SIG-M5 (cell line): ENCODE measurements around the gene UAP1.

Source experiments
- DNase-seq: peaks from one replicate; lab custom pipeline; 2025; lab: John Stamatoyannopoulos, UW

The UAP1 gene

DNA sequence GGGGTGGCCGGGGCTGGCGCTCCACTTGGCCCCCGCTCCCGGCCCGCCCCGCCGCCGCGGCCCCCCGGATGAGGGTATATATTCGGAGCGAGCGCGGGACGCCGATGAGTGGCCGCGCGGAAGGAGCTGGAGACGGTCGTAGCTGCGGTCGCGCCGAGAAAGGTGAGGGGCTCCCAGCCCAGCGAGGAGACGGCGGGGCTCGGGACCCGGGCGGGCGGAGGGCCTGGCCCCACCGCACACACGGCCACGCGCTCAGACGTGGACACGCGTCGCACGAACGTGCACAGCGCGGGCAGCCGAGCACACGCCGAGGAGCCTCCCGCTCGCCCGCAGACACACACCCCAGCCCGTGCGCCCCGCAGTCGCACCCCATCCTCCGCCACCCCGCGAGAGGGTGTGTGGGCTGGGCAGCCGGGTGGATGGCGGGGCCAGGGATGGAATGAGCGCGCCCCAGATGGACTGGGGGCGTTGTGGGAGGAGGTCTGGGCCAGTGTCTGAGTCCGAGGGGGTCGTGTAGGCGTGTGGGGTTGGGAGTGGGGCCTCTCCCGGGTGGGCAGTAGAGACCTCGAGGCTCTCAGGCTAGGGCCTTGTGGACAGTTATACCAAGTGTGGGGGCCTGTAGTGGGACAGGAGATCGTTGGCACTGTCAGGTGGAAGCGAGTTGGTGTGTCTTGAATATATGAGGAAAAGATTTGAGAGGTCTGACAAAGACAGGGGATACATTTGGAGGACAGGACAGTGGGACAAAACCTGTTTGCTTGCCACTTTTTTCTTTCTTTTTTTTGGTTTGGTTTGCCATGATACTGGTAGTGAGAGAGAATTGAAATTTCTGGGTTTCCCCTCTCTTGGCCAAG, at the start of gene UAP1:
UAP1 (plus strand) TSS at position 107 of the 854 bp plus-strand sequence. CDS start 4,347 bp downstream, outside the sequence.
- no peak for DNase-seq

- no peak for DNase-seq
Observed at GRCh38 chr1:162527314-162527713, 34.2 kb upstream of the UAP1 start.

DNA sequence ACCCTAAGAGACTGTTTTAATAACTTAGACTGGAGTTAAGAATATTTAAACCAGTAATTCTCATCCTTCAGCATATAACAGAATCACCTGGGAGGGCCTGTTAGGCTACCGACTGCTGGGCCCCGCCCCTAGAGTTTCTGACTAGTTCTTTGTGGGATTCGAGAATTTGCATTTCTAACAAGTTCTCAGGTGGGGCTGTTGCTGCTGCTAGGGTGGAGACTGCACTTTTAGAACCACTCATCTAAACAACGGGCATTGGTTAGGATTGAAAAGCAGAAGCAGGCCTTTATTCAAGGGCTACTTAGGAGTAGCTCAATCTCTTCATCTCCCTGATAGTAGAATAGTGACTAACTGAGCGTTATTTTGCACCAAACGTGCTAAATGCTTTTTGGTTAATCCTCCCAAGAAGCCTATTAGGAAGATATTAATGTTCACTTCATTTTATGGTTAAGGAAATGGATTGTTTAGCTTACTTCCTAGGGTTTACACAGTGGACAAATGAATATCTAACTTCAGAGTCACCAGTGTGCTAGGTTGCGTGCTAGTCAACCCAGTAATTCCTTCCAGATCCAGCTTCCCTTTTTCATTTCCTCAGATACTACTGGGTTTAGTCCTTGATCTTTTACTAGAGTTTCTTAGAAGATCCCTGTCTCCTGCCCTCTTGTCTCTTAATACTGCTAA, 31.1 kb upstream of the UAP1 start:
- DNase-seq = no peak

DNA sequence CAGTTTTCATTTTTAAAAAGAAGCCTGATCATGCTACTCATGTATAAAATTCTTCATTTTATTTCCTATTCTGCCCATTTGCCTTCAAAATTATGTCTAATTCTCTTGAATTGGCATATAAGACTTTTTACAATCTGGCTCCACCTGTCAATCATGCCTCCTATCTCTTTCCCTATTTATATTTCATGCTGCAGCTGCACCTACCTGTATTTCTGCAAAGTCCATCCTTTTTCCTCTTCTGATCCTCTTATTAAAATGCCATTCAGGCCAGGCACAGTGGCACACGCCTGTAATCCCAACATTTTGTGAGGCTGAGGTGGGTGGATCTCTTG, 30.6 kb upstream of the UAP1 start:
- no peak for DNase-seq

GRCh38 chr1:162535501-162535900, 26.0 kb upstream of the UAP1 start:
- DNase-seq = no peak

DNA sequence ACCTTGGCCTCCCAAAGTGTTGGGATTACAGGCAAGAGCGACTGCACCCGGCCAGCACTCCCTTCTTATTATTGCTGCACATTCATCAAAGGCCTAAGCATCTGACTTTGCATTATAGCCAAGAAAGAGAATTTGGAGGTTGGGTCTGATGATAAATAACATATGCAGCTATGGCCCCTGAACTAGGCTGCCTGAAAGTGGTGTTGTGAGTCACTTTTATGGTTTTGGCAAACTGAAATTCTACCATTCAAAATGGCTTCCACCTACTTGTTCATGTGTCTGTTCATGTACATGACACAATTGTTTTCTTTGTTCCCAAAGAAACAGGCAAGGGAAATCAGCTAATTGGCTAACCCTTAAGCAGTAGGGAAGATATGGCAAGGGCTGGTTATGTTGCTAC, 25.0 kb upstream of the UAP1 start:
- no peak for DNase-seq

DNA sequence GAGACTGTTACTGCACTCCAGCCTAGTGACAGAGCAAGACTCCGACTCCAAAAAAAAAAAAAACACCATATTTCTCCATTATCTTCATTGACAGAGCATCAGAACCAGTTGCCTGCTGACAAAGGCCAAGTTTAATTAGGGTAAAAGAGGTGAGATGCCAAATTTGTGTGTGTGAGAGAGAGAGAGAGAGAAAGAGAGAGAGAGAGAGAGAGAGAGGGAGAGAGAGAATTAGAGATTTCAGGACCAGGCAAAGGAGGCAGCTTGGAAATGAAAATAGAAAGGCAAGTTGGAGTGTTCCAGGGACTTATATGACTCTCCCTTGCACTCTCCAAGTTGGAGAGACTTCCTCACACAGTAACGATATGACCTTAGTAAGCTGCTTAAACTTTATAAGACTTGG, 24.3 kb upstream of the UAP1 start:
- no peak for DNase-seq

GRCh38 chr1:162538815-162539431, 22.6 kb upstream of the UAP1 start:
- no peak for DNase-seq

DNA sequence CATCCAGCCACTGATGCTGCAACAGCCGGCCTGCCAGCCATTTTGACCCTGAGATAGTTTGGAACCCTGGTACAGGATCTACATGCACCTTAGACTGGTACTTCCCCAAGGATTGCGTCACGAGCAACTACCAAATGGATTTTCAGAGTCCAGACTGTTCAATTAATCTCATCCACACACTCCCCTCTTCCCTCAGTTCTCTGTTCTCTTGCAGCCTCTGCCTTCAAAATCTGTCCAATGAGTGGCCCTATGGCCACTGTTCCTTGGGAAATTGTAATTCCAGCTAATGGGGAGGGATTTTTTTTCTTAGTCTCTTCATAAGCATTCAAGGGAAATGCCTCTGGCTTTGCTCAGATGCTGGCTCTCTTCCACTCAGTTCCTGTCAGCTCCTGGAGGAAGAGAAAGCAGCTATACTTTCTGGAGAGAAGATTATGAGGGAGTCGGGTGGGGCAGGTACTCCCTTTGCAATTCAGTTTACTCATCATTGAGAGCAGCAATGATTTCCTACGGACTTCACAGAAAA, 19.8 kb upstream of the UAP1 start:
- DNase-seq = no peak

GRCh38 chr1:162543228-162543627, 18.3 kb upstream of the UAP1 start:
- DNase-seq = no peak

GRCh38 chr1:162548170-162548569, 13.4 kb upstream of the UAP1 start:
- DNase-seq = no peak

DNA sequence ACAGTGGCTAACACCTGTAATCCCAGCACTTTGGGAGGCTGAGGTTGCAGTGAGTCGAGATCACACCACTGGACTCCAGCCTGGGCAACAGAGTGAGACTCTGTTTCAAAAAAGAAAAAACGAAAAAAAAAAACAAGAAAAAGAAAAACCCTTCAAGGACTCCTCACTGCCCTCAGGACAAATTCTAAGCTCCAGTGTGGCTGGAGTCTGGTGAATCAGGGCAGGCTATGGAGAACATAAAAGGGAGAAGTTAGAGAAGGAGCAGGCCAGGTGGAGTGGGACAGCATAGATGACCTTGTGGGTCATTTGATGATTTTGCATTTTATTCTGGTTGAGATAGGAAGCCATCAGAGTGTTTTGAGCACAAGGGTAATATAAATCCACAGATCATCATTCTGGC, 12.5 kb upstream of the UAP1 start:
- no peak for DNase-seq

DNA sequence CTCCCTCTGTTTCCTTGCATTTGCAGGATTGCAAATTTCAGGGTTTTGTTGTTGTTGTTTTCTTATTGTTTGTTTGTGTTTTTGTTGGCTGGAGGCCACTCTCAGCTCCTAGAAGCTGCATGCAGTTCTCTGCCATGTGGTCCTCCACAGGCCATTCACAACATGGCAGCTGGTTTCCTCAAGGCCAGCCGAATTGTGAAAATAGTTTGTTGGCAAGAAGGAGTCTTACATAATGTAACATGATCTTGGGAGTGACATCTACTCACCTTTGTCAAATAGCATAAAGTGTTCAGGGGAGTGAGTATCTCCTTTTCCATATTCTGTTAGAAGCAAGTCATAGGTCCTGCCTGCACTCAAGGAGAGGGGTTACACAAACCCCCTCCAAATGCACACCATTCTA, 10.6 kb upstream of the UAP1 start:
- no peak for DNase-seq

- DNase-seq = no peak
Observed at GRCh38 chr1:162551969-162552683, 9.4 kb upstream of the UAP1 start.

- DNase-seq = no peak
Observed at GRCh38 chr1:162552684-162553252, 8.8 kb upstream of the UAP1 start.

GRCh38 chr1:162554258-162554657, 7.3 kb upstream of the UAP1 start:
- no peak for DNase-seq

DNA sequence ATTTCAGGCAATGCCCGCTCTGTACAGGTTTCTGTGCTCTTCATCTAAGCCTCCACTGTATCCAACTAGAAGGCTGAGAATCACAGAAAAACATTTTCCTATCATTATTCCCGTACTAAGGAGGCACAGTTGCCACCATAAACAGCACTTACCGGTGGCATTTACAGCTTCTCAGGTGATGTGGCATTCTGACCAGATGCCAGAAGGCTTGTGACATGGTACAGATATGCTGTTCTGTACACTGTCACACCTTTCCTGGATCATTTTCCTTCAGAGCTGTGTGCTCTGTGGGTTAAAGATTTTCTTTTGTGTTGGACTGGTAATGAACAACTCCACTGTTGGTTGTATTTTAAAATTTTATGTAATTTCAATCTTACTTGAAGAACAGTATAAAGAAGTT, 4.0 kb upstream of the UAP1 start:
- DNase-seq = no peak

GRCh38 chr1:162560303-162561036, 1.1 kb upstream of the UAP1 start:
- DNase-seq = no peak

DNA sequence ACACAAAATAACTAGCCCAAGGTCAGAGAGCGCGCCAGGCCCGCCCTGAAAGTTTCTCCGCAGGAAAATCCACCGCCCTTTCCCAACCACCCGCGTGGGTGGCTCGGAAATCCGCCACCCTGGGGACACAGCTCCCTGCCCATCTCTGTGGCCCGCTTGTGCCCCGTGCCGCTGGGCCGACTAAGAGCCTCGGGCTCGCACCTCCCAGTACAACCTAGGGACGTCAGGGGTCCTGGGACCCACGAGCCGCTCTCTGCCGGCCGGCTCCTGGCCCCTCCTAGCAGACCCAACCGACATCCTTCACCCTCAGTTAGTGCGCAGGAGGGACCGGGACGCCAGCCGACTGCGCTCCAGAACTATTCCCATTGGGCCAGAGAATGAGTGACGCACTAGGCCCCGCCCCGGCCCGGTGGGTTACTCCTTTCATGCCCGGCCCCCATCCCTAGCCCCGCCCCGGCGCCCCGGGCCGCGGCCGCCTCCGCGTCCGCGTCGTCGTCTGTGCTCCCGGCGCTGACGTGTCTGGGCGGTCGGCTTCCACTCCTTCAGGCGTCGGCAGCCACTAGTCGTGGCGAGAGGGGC, 396 bp upstream of the UAP1 start:
- DNase-seq = peak; percentile 93

DNA sequence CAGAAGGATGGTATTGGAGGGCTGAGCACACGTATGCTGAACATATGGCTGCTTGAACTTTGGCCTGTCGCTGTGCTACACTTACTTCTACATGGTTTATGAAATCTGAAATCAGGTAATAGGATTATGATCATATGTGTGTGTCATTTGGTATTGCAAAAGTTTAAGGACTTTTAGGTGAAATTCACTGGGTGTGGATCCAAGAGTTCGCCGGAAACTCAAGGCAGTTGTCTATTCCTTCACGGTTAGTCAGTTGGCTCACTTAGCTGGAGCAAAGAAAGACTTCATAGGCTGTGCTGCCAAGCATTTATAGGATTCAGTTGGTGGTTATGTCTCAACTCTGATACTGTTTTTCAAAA, 927 bp downstream of the UAP1 start:
- no peak for DNase-seq

DNA sequence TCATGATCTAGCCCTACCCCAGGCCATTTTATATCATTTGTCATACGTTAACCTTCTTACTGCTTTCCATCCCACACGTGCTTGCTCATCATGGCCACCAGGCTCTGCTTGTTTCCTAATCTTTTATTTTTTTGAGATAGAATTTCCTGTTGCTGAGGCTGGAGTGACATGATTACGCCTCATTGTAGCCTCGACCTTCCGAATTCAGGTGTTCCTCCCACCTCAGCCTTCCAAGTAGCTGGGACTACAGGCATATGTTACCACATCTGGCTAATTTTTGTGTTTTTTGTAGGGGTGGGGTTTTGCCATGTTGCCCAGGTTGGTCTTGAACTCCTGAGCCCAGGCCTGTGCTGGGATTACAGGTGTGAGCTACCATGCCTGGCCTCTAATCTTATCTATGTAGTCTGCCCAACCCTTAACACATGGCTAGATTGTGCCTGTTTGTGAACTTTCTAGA, 3.3 kb downstream of the UAP1 start:
- no peak for DNase-seq
